Activated T-cell treated with anti-CD3 and anti-CD28 coated beads, Interleukin-2, amount 50 U/mL, for 24 hours (primary cell): ENCODE data around the gene GGACT.
A peak's percentile ranks its signal among the peaks of the same experiment; 100 is the strongest.

Source experiments
- DNase-seq: peaks from one replicate; pipeline ENCODE4 v3.0.0-alpha.2; 2020
- H3K27ac Mint-ChIP-seq: 2 replicates; pipeline ENCODE4 v1.8.0; 2020; ENCODE audit warnings: mild to moderate bottlenecking, mixed read lengths
- H3K27me3 Mint-ChIP-seq: 2 replicates; pipeline ENCODE4 v1.8.0; 2020; ENCODE audit warnings: mixed read lengths
- H3K36me3 Mint-ChIP-seq: 2 replicates; pipeline ENCODE4 v1.8.0; 2020; ENCODE audit warnings: low read depth, mixed read lengths
- H3K4me1 Mint-ChIP-seq: 2 replicates; pipeline ENCODE4 v1.8.0; 2020; ENCODE audit warnings: low read depth, mixed read lengths
- H3K4me3 Mint-ChIP-seq: 2 replicates; pipeline ENCODE4 v1.8.0; 2020; ENCODE audit warnings: mild to moderate bottlenecking, moderate library complexity, mixed read lengths
- H3K9me3 Mint-ChIP-seq: 2 replicates; pipeline ENCODE4 v1.8.0; 2020; ENCODE audit warnings: mixed read lengths

The GGACT gene

GRCh38 chr13:100523411-100523810, 65.2 kb downstream of the GGACT start:
- H3K36me3 Mint-ChIP-seq: no peaks in the 10 kb centered on the region
- H3K27ac Mint-ChIP-seq: no peak overlapping the region
- no peaks in the 10 kb centered on the region for H3K9me3 Mint-ChIP-seq
- DNase-seq: no peak
- H3K4me1 Mint-ChIP-seq: peaks cover 11% of the 10 kb centered on the region
- no peak overlapping the region for H3K4me3 Mint-ChIP-seq
- H3K27me3 Mint-ChIP-seq: no peaks in the 10 kb centered on the region

- DNase-seq: no peak
- H3K9me3 Mint-ChIP-seq: no peaks in the 10 kb centered on the region
- peaks cover 16% of the 10 kb centered on the region for H3K4me1 Mint-ChIP-seq
- no peak overlapping the region for H3K4me3 Mint-ChIP-seq
- H3K36me3 Mint-ChIP-seq: no peaks in the 10 kb centered on the region
- H3K27me3 Mint-ChIP-seq: no peaks in the 10 kb centered on the region
- no peak overlapping the region for H3K27ac Mint-ChIP-seq
These were observed 65.8 kb downstream of the GGACT start for GRCh38 chr13:100522618-100523309.

GRCh38 chr13:100521851-100522617, 66.6 kb downstream of the GGACT start:
- Mint-ChIP-seq H3K4me3 (peak overlapping the region; percentile 20), H3K9me3 (no peaks in the 10 kb centered on the region), H3K36me3 (no peaks in the 10 kb centered on the region), H3K27me3 (no peaks in the 10 kb centered on the region), H3K4me1 (peaks cover 22% of the 10 kb centered on the region), H3K27ac (no peak overlapping the region)
- DNase-seq: no peak

GRCh38 chr13:100520936-100521850, 67.4 kb downstream of the GGACT start:
- Mint-ChIP-seq H3K4me3 (peak overlapping the region; percentile 20), H3K27me3 (no peaks in the 10 kb centered on the region), H3K36me3 (no peaks in the 10 kb centered on the region), H3K4me1 (peaks cover 22% of the 10 kb centered on the region), H3K9me3 (no peaks in the 10 kb centered on the region), H3K27ac (no peak overlapping the region)
- no peak for DNase-seq

- H3K27me3 Mint-ChIP-seq: no peaks in the 10 kb centered on the region
- peaks cover 24% of the 10 kb centered on the region for H3K4me1 Mint-ChIP-seq
- H3K36me3 Mint-ChIP-seq: no peaks in the 10 kb centered on the region
- no peak overlapping the region for H3K4me3 Mint-ChIP-seq
- H3K27ac Mint-ChIP-seq: no peak overlapping the region
- H3K9me3 Mint-ChIP-seq: no peaks in the 10 kb centered on the region
- DNase-seq: no peak
These were observed 69.0 kb downstream of the GGACT start for GRCh38 chr13:100519626-100520025.

- peaks cover 26% of the 10 kb centered on the region for H3K4me1 Mint-ChIP-seq
- no peak for DNase-seq
- no peaks in the 10 kb centered on the region for H3K27me3 Mint-ChIP-seq
- H3K4me3 Mint-ChIP-seq: no peak overlapping the region
- H3K27ac Mint-ChIP-seq: no peak overlapping the region
- no peaks in the 10 kb centered on the region for H3K9me3 Mint-ChIP-seq
- H3K36me3 Mint-ChIP-seq: no peaks in the 10 kb centered on the region
These were observed 70.1 kb downstream of the GGACT start for GRCh38 chr13:100518394-100519062.

GRCh38 chr13:100517728-100518127, 70.9 kb downstream of the GGACT start:
- no peak overlapping the region for H3K27ac Mint-ChIP-seq
- H3K4me3 Mint-ChIP-seq: no peak overlapping the region
- DNase-seq: no peak

GRCh38 chr13:100517135-100517534, 71.5 kb downstream of the GGACT start:
- Mint-ChIP-seq H3K27ac (no peak overlapping the region), H3K4me1 (peaks cover 24% of the 10 kb centered on the region), H3K36me3 (no peaks in the 10 kb centered on the region), H3K4me3 (no peak overlapping the region), H3K9me3 (no peaks in the 10 kb centered on the region), H3K27me3 (no peaks in the 10 kb centered on the region)
- no peak for DNase-seq

More at GRCh38 chr13:100517728-100518127, 70.9 kb downstream of the GGACT start:
- Mint-ChIP-seq H3K4me1 (peaks cover 26% of the 10 kb centered on the region), H3K36me3 (no peaks in the 10 kb centered on the region), H3K9me3 (no peaks in the 10 kb centered on the region), H3K27me3 (no peaks in the 10 kb centered on the region)

- Mint-ChIP-seq H3K9me3 (no peaks in the 10 kb centered on the region), H3K36me3 (no peaks in the 10 kb centered on the region), H3K4me1 (peaks cover 15% of the 10 kb centered on the region), H3K27me3 (no peaks in the 10 kb centered on the region), H3K4me3 (no peak overlapping the region), H3K27ac (no peak overlapping the region)
- DNase-seq: no peak
These were observed 73.2 kb downstream of the GGACT start for GRCh38 chr13:100515410-100515800.

- peak; percentile 77 for DNase-seq
- Mint-ChIP-seq H3K27ac (no peak overlapping the region), H3K27me3 (no peaks in the 10 kb centered on the region), H3K4me3 (no peak overlapping the region), H3K9me3 (no peaks in the 10 kb centered on the region), H3K36me3 (no peaks in the 10 kb centered on the region), H3K4me1 (peaks cover 15% of the 10 kb centered on the region)
These were observed 73.7 kb downstream of the GGACT start for GRCh38 chr13:100514788-100515409.

- Mint-ChIP-seq H3K9me3 (no peaks in the 10 kb centered on the region), H3K36me3 (no peaks in the 10 kb centered on the region), H3K4me3 (no peak overlapping the region), H3K4me1 (peaks cover 15% of the 10 kb centered on the region), H3K27ac (no peak overlapping the region), H3K27me3 (no peaks in the 10 kb centered on the region)
- DNase-seq: no peak
These were observed 74.5 kb downstream of the GGACT start for GRCh38 chr13:100513987-100514670.

- Mint-ChIP-seq H3K4me1 (peaks cover 13% of the 10 kb centered on the region), H3K4me3 (no peak overlapping the region), H3K9me3 (no peaks in the 10 kb centered on the region), H3K27me3 (no peaks in the 10 kb centered on the region), H3K36me3 (no peaks in the 10 kb centered on the region), H3K27ac (no peak overlapping the region)
- DNase-seq: no peak
These were observed 75.4 kb downstream of the GGACT start for GRCh38 chr13:100513171-100513570.

- no peaks in the 10 kb centered on the region for H3K36me3 Mint-ChIP-seq
- no peak overlapping the region for H3K27ac Mint-ChIP-seq
- H3K4me1 Mint-ChIP-seq: peaks cover 8% of the 10 kb centered on the region
- no peaks in the 10 kb centered on the region for H3K27me3 Mint-ChIP-seq
- no peak overlapping the region for H3K4me3 Mint-ChIP-seq
- H3K9me3 Mint-ChIP-seq: no peaks in the 10 kb centered on the region
- no peak for DNase-seq
These were observed 76.2 kb downstream of the GGACT start for GRCh38 chr13:100512422-100512821.
